ENCODE results near the gene OR6C2.
"Not testable (repeated sequence)": the region's sequence is repeated elsewhere in the genome, so short reads cannot be mapped to it uniquely, and the experiment has no call there.

The OR6C2 gene

DNA sequence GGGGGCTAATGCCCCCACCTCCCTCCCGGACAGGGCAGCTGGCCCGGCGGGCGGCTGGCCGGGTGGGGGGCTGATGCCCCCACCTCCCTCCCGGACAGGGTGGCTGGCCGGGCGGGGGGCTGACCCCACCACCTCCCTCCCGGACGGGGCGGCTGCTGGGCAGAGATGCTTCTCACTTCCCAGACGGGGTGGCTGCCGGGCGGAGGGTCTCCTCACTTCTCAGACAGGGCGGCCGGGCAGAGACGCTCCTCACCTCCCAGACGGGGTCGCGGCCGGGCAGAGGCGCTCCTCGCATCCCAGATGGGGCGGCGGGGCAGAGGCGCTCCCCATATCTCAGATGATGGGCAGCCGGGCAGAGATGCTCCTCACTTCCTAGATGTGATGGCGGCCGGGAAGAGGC lies 35.3 kb downstream of the OR6C2 start:
- DNase-seq, result not testable (repeated sequence)

DNA sequence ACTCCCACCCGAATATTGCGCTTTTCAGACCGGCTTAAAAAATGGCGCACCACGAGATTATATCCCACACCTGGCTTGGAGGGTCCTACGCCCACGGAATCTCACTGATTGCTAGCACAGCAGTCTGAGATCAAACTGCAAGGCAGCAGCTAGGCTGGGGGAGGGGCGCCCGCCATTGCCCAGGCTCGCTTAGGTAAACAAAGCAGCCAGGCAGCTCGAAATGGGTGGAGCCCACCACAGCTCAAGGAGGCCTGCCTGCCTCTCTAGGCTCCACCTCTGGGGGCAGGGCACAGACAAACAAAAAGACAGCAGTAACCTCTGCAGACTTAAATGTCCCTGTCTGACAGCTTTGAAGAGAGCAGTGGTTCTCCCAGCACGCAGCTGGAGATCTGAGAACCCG lies 40.4 kb downstream of the OR6C2 start:
- not testable (repeated sequence) for DNase-seq

DNA sequence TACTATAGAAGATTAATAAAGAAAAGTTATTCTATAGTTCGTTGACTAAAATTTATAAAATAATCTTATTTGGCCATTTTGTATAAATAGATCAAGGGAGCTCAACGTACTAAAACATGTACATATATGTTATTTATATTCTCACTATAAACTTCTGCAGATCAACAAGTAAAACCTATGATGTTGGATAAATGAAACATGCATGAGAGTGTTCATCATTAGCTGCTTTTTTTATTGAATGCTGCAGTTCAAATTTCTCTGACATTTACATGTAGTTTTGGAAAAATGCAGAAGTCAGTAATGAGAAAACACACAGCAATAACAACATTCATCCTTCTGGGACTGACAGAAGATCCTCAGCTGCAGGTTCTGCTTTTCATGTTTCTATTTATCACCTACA lies 48.2 kb downstream of the OR6C2 start, which contains the start of gene OR6C68:
OR6C68 (plus strand) TSS at position 301 of the 400 bp plus-strand sequence; CDS start at position 301, 0 bp downstream.
- DNase-seq, result no peak

DNA sequence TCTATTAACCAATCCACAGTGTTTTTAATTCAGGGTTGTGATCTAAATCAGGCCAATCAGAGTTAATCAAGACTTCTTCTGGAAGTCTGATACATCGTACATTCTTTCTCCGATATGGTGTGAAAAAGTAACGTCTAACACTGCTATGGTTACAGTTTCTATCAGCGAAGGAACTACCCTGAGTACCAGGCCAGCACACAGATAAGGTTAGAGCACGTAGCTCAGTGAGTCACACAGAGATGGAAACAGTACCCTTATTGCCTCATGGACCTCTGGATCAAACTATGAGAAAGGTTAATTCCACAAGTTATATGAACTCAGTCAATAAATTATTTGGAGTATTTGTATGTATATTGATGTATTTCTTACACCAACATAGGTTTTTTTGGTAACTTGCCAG lies 51.6 kb downstream of the OR6C2 start:
- DNase-seq, result no peak

DNA sequence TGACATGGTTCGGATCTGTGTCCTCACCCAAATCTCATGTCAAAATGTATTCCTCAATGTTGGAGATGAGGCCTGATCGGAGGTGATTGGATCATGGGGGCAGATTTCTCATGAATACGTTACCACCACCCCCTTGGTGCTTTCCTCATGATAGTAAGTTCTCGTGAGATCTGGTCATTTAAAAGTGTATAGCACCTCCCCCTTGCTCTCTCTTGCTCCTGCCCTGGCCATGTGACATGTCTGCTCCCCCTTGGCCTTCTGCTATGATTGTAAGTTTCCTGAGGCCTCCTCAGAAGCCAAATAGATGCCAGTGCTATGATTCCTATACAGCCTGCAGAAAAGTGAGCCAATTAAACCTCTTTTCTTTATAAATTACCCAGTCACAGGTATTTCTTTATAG lies 55.4 kb downstream of the OR6C2 start:
- no peak for DNase-seq

DNA sequence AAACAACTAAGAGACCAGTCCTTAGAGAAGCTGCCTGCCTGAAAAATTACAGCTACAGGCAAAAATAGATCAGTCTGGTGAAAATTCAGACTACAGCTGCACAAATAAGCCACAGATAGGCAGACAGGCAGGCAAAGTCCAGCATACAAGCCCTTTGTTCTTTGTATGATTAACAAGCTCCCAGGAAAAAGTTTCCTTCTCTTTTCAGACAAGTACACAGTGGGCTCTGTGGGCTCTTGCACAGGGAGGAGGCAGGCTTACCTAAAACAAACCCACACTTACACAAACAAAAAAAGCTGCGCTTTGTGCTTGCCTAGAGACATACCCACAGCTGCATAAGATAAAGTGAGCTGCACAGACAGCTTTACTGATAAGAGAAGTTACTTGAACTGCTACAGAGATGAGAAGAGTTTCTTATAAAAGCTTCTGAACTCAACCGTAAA lies 56.0 kb downstream of the OR6C2 start:
- DNase-seq, result no peak

DNA sequence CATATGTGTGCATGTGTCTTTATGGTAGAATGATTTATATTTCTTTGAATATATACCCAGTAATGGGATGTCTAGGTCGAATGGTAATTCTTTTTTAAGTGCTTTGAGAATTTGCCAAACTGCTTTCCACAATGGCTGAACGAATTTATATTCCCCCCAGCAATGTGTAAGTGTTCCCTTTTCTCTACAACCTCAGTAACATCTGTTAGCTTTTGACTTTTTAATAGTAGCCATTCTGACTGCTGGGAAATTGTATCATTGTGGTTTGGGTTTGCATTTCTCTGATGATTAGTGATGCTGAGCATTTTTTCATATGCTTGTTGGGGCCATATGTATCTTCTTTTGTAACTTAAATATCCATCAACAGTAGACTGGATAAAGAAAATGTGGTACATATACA lies 57.7 kb downstream of the OR6C2 start:
- DNase-seq, result no peak
